IPS-18a (cell line): Measurements from ENCODE around the gene ZDHHC13.

Experiments
- H3K27ac ChIP-seq: one replicate; pipeline ENCODE4 v1.5.1; 2013; ENCODE audit warnings: low read length
- H3K27me3 ChIP-seq: one replicate; pipeline ENCODE4 v1.6.1; 2013; ENCODE audit warnings: mild to moderate bottlenecking, low read length; ENCODE audit not compliant: control insufficient read depth, insufficient read depth
- H3K36me3 ChIP-seq: one replicate; pipeline ENCODE4 v1.6.1; 2013; ENCODE audit warnings: low read depth, low read length; ENCODE audit not compliant: control insufficient read depth
- H3K4me1 ChIP-seq: one replicate; pipeline ENCODE4 v1.6.1; 2013; ENCODE audit warnings: low read depth, low read length; ENCODE audit not compliant: control insufficient read depth
- H3K4me3 ChIP-seq: one replicate; pipeline ENCODE4 v1.5.1; 2013; ENCODE audit warnings: low read length
- H3K9ac ChIP-seq: one replicate; pipeline ENCODE4 v1.6.1; 2013; ENCODE audit warnings: mild to moderate bottlenecking, low read length, moderate library complexity
- H3K9me3 ChIP-seq: one replicate; pipeline ENCODE4 v1.6.1; 2013; ENCODE audit warnings: low read depth, low read length; ENCODE audit not compliant: control insufficient read depth

Gene ZDHHC13

DNA sequence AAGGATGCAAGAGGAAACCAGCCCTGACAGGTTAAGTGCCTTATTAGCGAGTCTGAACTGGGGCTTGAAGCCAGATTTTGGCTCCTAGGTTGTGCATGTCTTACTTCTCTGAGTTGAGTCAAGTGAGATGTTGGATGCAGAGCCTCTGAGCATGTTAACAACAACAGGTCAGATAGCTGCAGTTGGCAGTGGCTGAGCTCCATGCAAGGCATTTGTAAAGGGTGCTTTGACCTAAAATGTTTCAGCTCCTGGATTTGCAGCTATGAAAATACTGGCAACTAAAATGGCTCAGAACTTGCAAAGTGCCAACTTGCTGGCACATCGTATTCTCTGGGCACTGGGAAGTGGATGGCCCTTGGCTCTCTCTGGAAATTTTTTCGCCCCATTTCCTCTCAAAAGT lies 101.2 kb downstream of the ZDHHC13 start:
- H3K27ac ChIP-seq = no peak overlapping the region

DNA sequence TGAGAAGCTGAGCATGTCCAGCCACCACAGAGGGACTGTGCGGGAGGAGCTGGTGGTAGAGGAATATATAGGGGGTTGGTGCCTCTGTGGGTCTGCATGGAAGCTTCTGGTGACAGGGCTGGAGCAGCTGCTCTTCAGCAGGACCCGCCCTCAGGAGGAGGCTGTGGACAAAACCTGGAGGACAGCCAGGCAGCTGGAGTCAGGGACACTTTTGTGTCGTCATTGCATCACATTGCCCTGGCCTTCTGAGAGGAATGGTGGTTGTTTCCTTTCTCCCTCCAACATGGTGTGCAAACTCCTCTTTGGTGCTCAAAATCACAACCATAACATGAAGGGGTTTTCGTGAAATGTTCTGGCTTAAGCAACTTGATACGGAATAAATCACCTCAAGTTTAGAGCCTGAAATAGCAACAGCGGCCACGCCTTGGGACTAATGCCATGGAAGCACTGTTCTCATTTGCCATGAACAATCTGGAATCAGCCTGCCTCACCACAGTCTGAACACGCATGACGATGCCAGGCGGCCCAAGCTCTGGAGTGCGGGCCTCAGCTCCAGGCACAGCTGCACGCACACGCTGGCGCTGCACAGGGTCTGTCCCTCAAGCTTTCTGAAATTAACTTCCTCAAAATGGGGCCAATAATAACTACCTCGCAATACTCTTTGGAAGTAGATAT lies 102.0 kb downstream of the ZDHHC13 start:
- no peak overlapping the region for H3K4me3 ChIP-seq
- H3K27ac ChIP-seq = no peak overlapping the region
- no peaks in the 10 kb centered on the region for H3K9me3 ChIP-seq
- H3K9ac ChIP-seq = no peak overlapping the region
- no peaks in the 10 kb centered on the region for H3K27me3 ChIP-seq
- no peaks in the 10 kb centered on the region for H3K4me1 ChIP-seq
- H3K36me3 ChIP-seq = peaks cover 8% of the 10 kb centered on the region

More for the DNA sequence above, 101.2 kb downstream of the ZDHHC13 start:
- no peaks in the 10 kb centered on the region for H3K4me1 ChIP-seq
- H3K27me3 ChIP-seq = no peaks in the 10 kb centered on the region
- H3K4me3 ChIP-seq = no peak overlapping the region
- peaks cover 2% of the 10 kb centered on the region for H3K36me3 ChIP-seq
- H3K9me3 ChIP-seq = no peaks in the 10 kb centered on the region
- H3K9ac ChIP-seq = no peak overlapping the region

GRCh38 chr11:19220903-19221724 lies 104.1 kb downstream of the ZDHHC13 start:
- Histone ChIP-seq H3K27me3 (no peaks in the 10 kb centered on the region), H3K4me1 (no peaks in the 10 kb centered on the region), H3K9me3 (no peaks in the 10 kb centered on the region), H3K9ac (no peak overlapping the region), H3K36me3 (peaks cover 27% of the 10 kb centered on the region), H3K4me3 (no peak overlapping the region), H3K27ac (no peak overlapping the region)

GRCh38 chr11:19225123-19225522 lies 108.2 kb downstream of the ZDHHC13 start:
- no peaks in the 10 kb centered on the region for H3K4me1 ChIP-seq
- H3K36me3 ChIP-seq = peaks cover 54% of the 10 kb centered on the region
- H3K9ac ChIP-seq = no peak overlapping the region
- no peak overlapping the region for H3K4me3 ChIP-seq
- H3K9me3 ChIP-seq = no peaks in the 10 kb centered on the region
- H3K27me3 ChIP-seq = no peaks in the 10 kb centered on the region
- no peak overlapping the region for H3K27ac ChIP-seq

- no peak overlapping the region for H3K27ac ChIP-seq
- H3K9me3 ChIP-seq = no peaks in the 10 kb centered on the region
- no peaks in the 10 kb centered on the region for H3K4me1 ChIP-seq
- H3K36me3 ChIP-seq = peaks cover 58% of the 10 kb centered on the region
- no peaks in the 10 kb centered on the region for H3K27me3 ChIP-seq
- no peak overlapping the region for H3K9ac ChIP-seq
- H3K4me3 ChIP-seq = no peak overlapping the region
Measured at GRCh38 chr11:19225581-19225980, 108.6 kb downstream of the ZDHHC13 start.
